Activated CD8-positive, alpha-beta T cell treated with anti-CD3 and anti-CD28 coated beads, Interleukin-2, amount 10 ng/mL, durations not matched to agents 7 days and 5 days (primary cell): ENCODE data around the gene RBM8A. TPM values are rescaled to one million over a fixed set of nuclear protein-coding genes. Genes with fewer than 3 reads are reported as not detected.
A peak's percentile ranks its signal among the peaks of the same experiment; 100 is the strongest.
"Not testable (repeated sequence)": the region's sequence is repeated elsewhere in the genome, so short reads cannot be mapped to it uniquely, and the experiment has no call there.

ENCODE experiments used
- ATAC-seq: fragments of 150-1000 bp; cut with Tn5 transposase; one replicate; pipeline ENCODE4 v1.10.0; 2021; ENCODE audit warnings: moderate library complexity
- CTCF ChIA-PET: fragments of 350-600 bp; sonication (Branson Sonifier 250); formaldehyde crosslinking; loops from one replicate; lab custom pipeline; 2021; ENCODE audit warnings: antibody characterized with exemption; lab: Charles Lee
- POLR2A ChIA-PET: fragments of 350-600 bp; sonication (Branson Sonifier 250); formaldehyde crosslinking; loops from one replicate; lab custom pipeline; 2021; ENCODE audit warnings: antibody characterized with exemption; lab: Charles Lee
- DNase-seq: peaks from one replicate; pipeline ENCODE4 v3.0.0-alpha.2; 2020
- H3K27ac Mint-ChIP-seq: one replicate; pipeline ENCODE4 v1.8.0; 2021; ENCODE audit warnings: mild to moderate bottlenecking, mixed read lengths
- H3K27me3 Mint-ChIP-seq: one replicate; pipeline ENCODE4 v1.8.0; 2021; ENCODE audit warnings: low read depth, mixed read lengths
- H3K36me3 Mint-ChIP-seq: one replicate; pipeline ENCODE4 v1.8.0; 2021; ENCODE audit warnings: low read depth, mixed read lengths
- H3K4me1 Mint-ChIP-seq: one replicate; pipeline ENCODE4 v1.8.0; 2021; ENCODE audit warnings: low read depth, mixed read lengths
- H3K4me3 Mint-ChIP-seq: one replicate; pipeline ENCODE4 v1.8.0; 2021; ENCODE audit warnings: mild to moderate bottlenecking, mixed read lengths
- H3K9me3 Mint-ChIP-seq: one replicate; pipeline ENCODE4 v1.8.0; 2022; ENCODE audit warnings: mixed read lengths; ENCODE audit not compliant: insufficient read depth
- total RNA-seq, 2 experiments: library from RNA; stranded (reverse); gene quantifications; one replicate each; pipeline ENCODE4 v1.2.3, GENCODE V29; 2021

The RBM8A gene
- total RNA-seq, 2 experiments from 2014 or later = 202 to 204 TPM

GRCh38 chr1:145936247-145936646, 9.0 kb upstream of the RBM8A start:
- peaks cover 42% of the 10 kb centered on the region for H3K36me3 Mint-ChIP-seq
- ChIA-PET POLR2A (interaction anchor here (0.5 to 1.7 kb wide), 3 partner anchors 9 to 187 kb away, joined by 3 to 11 read pairs (median 3); partner anchors contain the start of gene RBM8A), CTCF (interaction anchor here (0.6 to 1.7 kb wide), 7 partner anchors 9 to 91 kb away, joined by 3 to 7 read pairs (median 3); partner anchors contain the start of genes NUDT17 and RBM8A)

GRCh38 chr1:145935708-145936107, 8.4 kb upstream of the RBM8A start:
- POLR2A ChIA-PET = interaction anchor here (0.5 to 1.7 kb wide), 3 partner anchors 8 to 187 kb away, joined by 3 to 11 read pairs (median 3); partner anchors contain the start of gene RBM8A
- Mint-ChIP-seq H3K4me1 (peaks cover 24% of the 10 kb centered on the region), H3K4me3 (no peak overlapping the region), H3K27me3 (no peaks in the 10 kb centered on the region), H3K27ac (peak overlapping the region; percentile 26), H3K9me3 (no peaks in the 10 kb centered on the region), H3K36me3 (peaks cover 40% of the 10 kb centered on the region)
- DNase-seq = no peak
- ATAC-seq = no peak
- CTCF ChIA-PET = interaction anchor here (0.9 to 1.7 kb wide), 5 partner anchors 9 to 90 kb away, joined by 3 to 7 read pairs (median 3); partner anchors contain the start of gene NUDT17

More at GRCh38 chr1:145936247-145936646, 9.0 kb upstream of the RBM8A start:
- Mint-ChIP-seq H3K4me3 (no peak overlapping the region), H3K4me1 (peaks cover 22% of the 10 kb centered on the region), H3K27me3 (no peaks in the 10 kb centered on the region), H3K27ac (no peak overlapping the region), H3K9me3 (no peaks in the 10 kb centered on the region)
- DNase-seq = no peak
- ATAC-seq = no peak

GRCh38 chr1:145932522-145933009, 5.3 kb upstream of the RBM8A start:
- POLR2A ChIA-PET = interaction anchor here (1.2 to 1.5 kb wide), 2 partner anchors 13 to 31 kb away, joined by 5 to 6 read pairs; partner anchors contain the start of gene PEX11B
- Mint-ChIP-seq H3K36me3 (peaks cover 37% of the 10 kb centered on the region), H3K4me3 (peak overlapping the region; percentile 48), H3K4me1 (peaks cover 32% of the 10 kb centered on the region), H3K27ac (peak overlapping the region; percentile 75)
- CTCF ChIA-PET = interaction anchor here (1.0 to 1.3 kb wide), 2 partner anchors 16 to 23 kb away, joined by 3 to 5 read pairs; partner anchors contain the start of gene ITGA10
- not testable (repeated sequence) for H3K27me3 Mint-ChIP-seq, ATAC-seq, H3K9me3 Mint-ChIP-seq
- DNase-seq = peak; percentile 26

- DNase-seq (no peak), ATAC-seq (no peak)
- Mint-ChIP-seq H3K27me3 (no peaks in the 10 kb centered on the region), H3K4me3 (no peak overlapping the region), H3K36me3 (peaks cover 13% of the 10 kb centered on the region), H3K27ac (peak overlapping the region; percentile 79), H3K9me3 (no peaks in the 10 kb centered on the region), H3K4me1 (peaks cover 33% of the 10 kb centered on the region)
- ChIA-PET POLR2A (interaction anchor here (0.5 to 3.8 kb wide), 30 partner anchors 8 to 124 kb away, joined by 3 to 42 read pairs (median 8); partner anchors contain the start of genes ANKRD34A, LIX1L, NUDT17 and PEX11B), CTCF (interaction anchor here (0.6 to 3.3 kb wide), 27 partner anchors 8 to 107 kb away, joined by 3 to 46 read pairs (median 4); partner anchors contain the start of genes ANKRD34A, LIX1L, NUDT17 and PEX11B)
Observed at GRCh38 chr1:145927916-145928643, 796 bp upstream of the RBM8A start.

GRCh38 chr1:145926686-145927062, 610 bp downstream of the RBM8A start:
- Mint-ChIP-seq H3K27me3 (no peaks in the 10 kb centered on the region), H3K4me1 (peaks cover 21% of the 10 kb centered on the region)
- peak; percentile 50 for DNase-seq

GRCh38 chr1:145922266-145922665, 5.0 kb downstream of the RBM8A start:
- Mint-ChIP-seq H3K27ac (no peak overlapping the region), H3K4me3 (no peak overlapping the region), H3K9me3 (no peaks in the 10 kb centered on the region), H3K36me3 (peaks cover 11% of the 10 kb centered on the region), H3K4me1 (peaks cover 37% of the 10 kb centered on the region), H3K27me3 (no peaks in the 10 kb centered on the region)
- POLR2A ChIA-PET = interaction anchor here (0.7 to 1.0 kb wide), 3 partner anchors 9 to 35 kb away, joined by 3 to 4 read pairs (median 3); no protein-coding TSS in a partner anchor
- DNase-seq = no peak
- no peak for ATAC-seq
- CTCF ChIA-PET = interaction anchor here (1.4 to 1.6 kb wide), 2 partner anchors 77 kb away, joined by 7 to 10 read pairs; partner anchors contain the start of gene NUDT17

More at GRCh38 chr1:145926686-145927062, 610 bp downstream of the RBM8A start:
- POLR2A ChIA-PET = interaction anchor here (1.0 to 3.8 kb wide), 20 partner anchors 8 to 103 kb away, joined by 3 to 42 read pairs (median 10); partner anchors contain the start of genes ANKRD34A, LIX1L, NUDT17 and PEX11B
- CTCF ChIA-PET = interaction anchor here (1.0 to 3.3 kb wide), 9 partner anchors 11 to 106 kb away, joined by 3 to 46 read pairs (median 6); partner anchors contain the start of genes LIX1L and NUDT17
- peaks cover 13% of the 10 kb centered on the region for H3K36me3 Mint-ChIP-seq
- H3K27ac Mint-ChIP-seq = no peak overlapping the region
- peak; percentile 11 for ATAC-seq
- no peaks in the 10 kb centered on the region for H3K9me3 Mint-ChIP-seq
- no peak overlapping the region for H3K4me3 Mint-ChIP-seq

GRCh38 chr1:145920297-145920696, 7.0 kb downstream of the RBM8A start:
- POLR2A ChIA-PET = interaction anchor here (0.6 to 1.8 kb wide), 2 partner anchors 12 to 48 kb away, joined by 4 to 6 read pairs; no protein-coding TSS in a partner anchor
- CTCF ChIA-PET, H3K27me3 Mint-ChIP-seq, ATAC-seq, DNase-seq, H3K9me3 Mint-ChIP-seq: not testable (repeated sequence)
- peak overlapping the region; percentile 71 for H3K27ac Mint-ChIP-seq
- H3K4me1 Mint-ChIP-seq = peaks cover 34% of the 10 kb centered on the region
- peaks cover 23% of the 10 kb centered on the region for H3K36me3 Mint-ChIP-seq
- H3K4me3 Mint-ChIP-seq = peak overlapping the region; percentile 92

- CTCF ChIA-PET = interaction anchor here (0.6 to 2.5 kb wide), 8 partner anchors 8 to 74 kb away, joined by 3 to 15 read pairs (median 6); partner anchors contain the start of genes ITGA10, LIX1L, NUDT17 and PIAS3
- DNase-seq = peak; percentile 37
- peaks cover 34% of the 10 kb centered on the region for H3K4me1 Mint-ChIP-seq
Observed at GRCh38 chr1:145918992-145919939, 8.0 kb downstream of the RBM8A start.

GRCh38 chr1:145918144-145918991, 8.9 kb downstream of the RBM8A start, which contains the start of gene PEX11B:
Gene PEX11B (minus strand): TSS chr1:145918717. CDS start chr1:145918688, 29 bp downstream.
- ChIA-PET POLR2A (interaction anchor here (0.9 to 2.7 kb wide), 15 partner anchors 10 to 119 kb away, joined by 4 to 36 read pairs (median 6); partner anchors contain the start of genes ANKRD34A, NUDT17, PIAS3 and POLR3C), CTCF (interaction anchor here (0.7 to 2.5 kb wide), 7 partner anchors 9 to 73 kb away, joined by 4 to 15 read pairs (median 6); partner anchors contain the start of genes ITGA10, LIX1L, NUDT17 and PIAS3)
- H3K27me3 Mint-ChIP-seq = no peaks in the 10 kb centered on the region
- H3K4me3 Mint-ChIP-seq = peak within 1 kb of the TSS; percentile 92
- H3K27ac Mint-ChIP-seq = peak within 1 kb of the TSS; percentile 99
- H3K36me3 Mint-ChIP-seq = peaks cover 30% of the 10 kb centered on the region
- peaks cover 34% of the 10 kb centered on the region for H3K4me1 Mint-ChIP-seq
- ATAC-seq (peak; percentile 94), DNase-seq (peak; percentile 94)
- H3K9me3 Mint-ChIP-seq = no peaks in the 10 kb centered on the region

More at GRCh38 chr1:145918992-145919939, 8.0 kb downstream of the RBM8A start:
- ATAC-seq = peak; percentile 92
- peaks cover 29% of the 10 kb centered on the region for H3K36me3 Mint-ChIP-seq
- H3K27ac Mint-ChIP-seq = peak overlapping the region; percentile 99
- POLR2A ChIA-PET = interaction anchor here (0.9 to 2.7 kb wide), 16 partner anchors 9 to 132 kb away, joined by 3 to 36 read pairs (median 6); partner anchors contain the start of genes ANKRD34A, NUDT17, PIAS3 and POLR3C
- H3K27me3 Mint-ChIP-seq = no peaks in the 10 kb centered on the region
- H3K9me3 Mint-ChIP-seq = no peaks in the 10 kb centered on the region
- peak overlapping the region; percentile 92 for H3K4me3 Mint-ChIP-seq
